Neural crest cell (in vitro differentiated cells): ENCODE data around the gene NHS. TPM values are rescaled to one million over a fixed set of nuclear protein-coding genes. Genes with fewer than 3 reads are reported as not detected.

ENCODE experiments used
- DNase-seq: peaks from one replicate; pipeline ENCODE4 v3.0.0; 2021; ENCODE audit warnings: low read depth, mixed read lengths, low spot score
- H3K27ac Mint-ChIP-seq: one replicate; pipeline ENCODE4 v1.8.0; 2021; ENCODE audit warnings: mild to moderate bottlenecking, mixed read lengths; ENCODE audit not compliant: unreplicated experiment
- H3K27me3 Mint-ChIP-seq: 2 replicates; pipeline ENCODE4 v1.8.0; 2021; ENCODE audit warnings: low read depth, mild to moderate bottlenecking, mixed read lengths
- H3K36me3 Mint-ChIP-seq: 2 replicates; pipeline ENCODE4 v1.8.0; 2021; ENCODE audit warnings: low read depth, mild to moderate bottlenecking, mixed read lengths
- H3K4me1 Mint-ChIP-seq: 2 replicates; pipeline ENCODE4 v1.8.0; 2021; ENCODE audit warnings: mixed read lengths
- H3K4me3 Mint-ChIP-seq: one replicate; pipeline ENCODE4 v1.8.0; 2021; ENCODE audit warnings: mild to moderate bottlenecking, mixed read lengths
- H3K9me3 Mint-ChIP-seq: 2 replicates; pipeline ENCODE4 v1.8.0; 2021; ENCODE audit warnings: mixed read lengths
- CTCF ChIP-seq: fragments of 200-600 bp; sonication (generic); conservative IDR thresholded peaks from 2 replicates; pipeline ENCODE4 v1.5.0; 2021; ENCODE audit warnings: antibody characterized with exemption, mild to moderate bottlenecking
- total RNA-seq: library from RNA; stranded (reverse); gene quantifications from 2 replicates; pipeline ENCODE4 v1.2.1, GENCODE V29; 2021

The NHS gene
- total RNA-seq, 1 donor from 2014 or later: 10.7 TPM

- Mint-ChIP-seq H3K36me3 (no peaks in the 10 kb centered on the region), H3K9me3 (no peaks in the 10 kb centered on the region), H3K27ac (no peak overlapping the region), H3K27me3 (no peaks in the 10 kb centered on the region), H3K4me3 (no peak overlapping the region), H3K4me1 (peaks cover 19% of the 10 kb centered on the region)
- no peak for DNase-seq
- TF ChIP-seq CTCF: no peak
These were observed 213.3 kb downstream of the NHS start for GRCh38 chrX:17588303-17588702.

- Mint-ChIP-seq H3K27ac (no peak overlapping the region), H3K4me3 (no peak overlapping the region), H3K36me3 (no peaks in the 10 kb centered on the region), H3K27me3 (no peaks in the 10 kb centered on the region), H3K4me1 (peaks cover 10% of the 10 kb centered on the region), H3K9me3 (no peaks in the 10 kb centered on the region)
- TF ChIP-seq CTCF: peak; percentile 83
- peak; percentile 61 for DNase-seq
These were observed 216.1 kb downstream of the NHS start for GRCh38 chrX:17590892-17591740.

DNA sequence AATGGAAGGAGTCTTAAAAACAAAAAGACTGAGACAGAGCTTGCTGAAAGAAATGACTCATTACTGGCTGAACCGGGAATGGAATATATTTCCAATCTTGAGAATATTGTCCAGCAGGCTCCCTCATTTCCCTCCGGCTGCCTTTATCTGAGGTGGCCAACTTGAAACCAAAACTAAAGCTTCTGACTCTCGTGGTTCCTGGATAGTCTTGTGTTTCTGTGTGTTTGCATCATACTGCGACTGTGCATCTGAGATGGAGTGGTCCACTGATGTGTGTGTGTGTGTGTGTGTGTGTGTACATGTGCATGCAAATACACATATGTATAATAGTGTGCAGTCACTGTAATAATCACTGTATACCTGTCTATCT, 216.7 kb downstream of the NHS start:
- Mint-ChIP-seq H3K9me3 (no peaks in the 10 kb centered on the region), H3K27ac (no peak overlapping the region), H3K4me1 (peaks cover 13% of the 10 kb centered on the region), H3K27me3 (no peaks in the 10 kb centered on the region), H3K4me3 (no peak overlapping the region), H3K36me3 (no peaks in the 10 kb centered on the region)
- DNase-seq: no peak
- no peak for TF ChIP-seq CTCF

- no peaks in the 10 kb centered on the region for H3K36me3 Mint-ChIP-seq
- no peaks in the 10 kb centered on the region for H3K9me3 Mint-ChIP-seq
- no peak overlapping the region for H3K27ac Mint-ChIP-seq
- no peak for DNase-seq
- no peaks in the 10 kb centered on the region for H3K27me3 Mint-ChIP-seq
- TF ChIP-seq CTCF: no peak
- H3K4me1 Mint-ChIP-seq: peaks cover 13% of the 10 kb centered on the region
- H3K4me3 Mint-ChIP-seq: no peak overlapping the region
These were observed 217.1 kb downstream of the NHS start for GRCh38 chrX:17592117-17592516.

GRCh38 chrX:17594693-17595092, 219.7 kb downstream of the NHS start:
- Mint-ChIP-seq H3K27ac (no peak overlapping the region), H3K9me3 (no peaks in the 10 kb centered on the region), H3K4me1 (peaks cover 13% of the 10 kb centered on the region), H3K27me3 (no peaks in the 10 kb centered on the region), H3K4me3 (no peak overlapping the region), H3K36me3 (no peaks in the 10 kb centered on the region)
- TF ChIP-seq CTCF: no peak
- no peak for DNase-seq
